ENCODE results near the gene BRF1. TPM values are rescaled to one million over a fixed set of nuclear protein-coding genes. Genes with fewer than 3 reads are reported as not detected.
"Not testable (repeated sequence)": the region's sequence is repeated elsewhere in the genome, so short reads cannot be mapped to it uniquely, and the experiment has no call there.

BRF1 gene
- total RNA-seq, 1 donor from 2014 or later = 17.7 TPM

DNA sequence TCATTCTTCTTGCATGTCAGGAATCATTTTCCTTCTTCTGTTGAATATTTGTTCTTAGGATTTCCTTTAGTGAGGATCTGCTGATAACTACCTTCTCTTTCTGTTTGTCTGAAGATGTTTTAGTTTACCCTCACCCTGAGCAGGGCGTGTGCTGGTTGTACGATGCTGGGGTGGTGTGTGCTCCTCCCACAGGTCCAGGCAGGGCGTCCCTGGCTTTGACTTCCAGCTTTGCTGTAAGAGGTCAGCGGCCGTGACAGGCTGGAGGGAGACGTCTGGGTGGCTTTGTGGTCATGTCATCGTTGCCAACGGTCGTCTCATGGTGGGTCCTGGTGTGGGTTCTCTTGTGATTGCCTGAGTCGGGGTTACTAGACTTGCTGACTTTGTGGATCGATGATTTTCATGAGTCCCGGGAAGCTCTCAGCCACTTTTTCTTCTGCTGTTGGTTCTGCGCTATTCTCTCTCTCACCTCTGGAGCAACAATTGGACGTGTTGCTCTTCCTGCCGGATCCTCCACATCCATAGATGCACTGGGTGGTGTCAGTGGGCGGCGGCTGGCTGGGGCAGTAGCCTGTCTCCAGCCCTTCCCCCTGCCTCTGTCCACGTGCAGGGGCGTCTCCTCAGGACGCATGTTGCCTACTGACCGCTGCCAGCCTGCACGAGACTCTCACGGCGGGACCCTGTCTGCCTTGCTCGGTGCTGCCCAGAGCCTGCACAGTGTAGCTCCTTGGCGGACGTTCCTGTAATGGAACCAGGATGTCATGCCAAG, 22.2 kb upstream of the BRF1 start:
- intact Hi-C loops (cut with DNase I) = no loop called here
- no peak for DNase-seq (ENCODE audit: low spot score)

DNA sequence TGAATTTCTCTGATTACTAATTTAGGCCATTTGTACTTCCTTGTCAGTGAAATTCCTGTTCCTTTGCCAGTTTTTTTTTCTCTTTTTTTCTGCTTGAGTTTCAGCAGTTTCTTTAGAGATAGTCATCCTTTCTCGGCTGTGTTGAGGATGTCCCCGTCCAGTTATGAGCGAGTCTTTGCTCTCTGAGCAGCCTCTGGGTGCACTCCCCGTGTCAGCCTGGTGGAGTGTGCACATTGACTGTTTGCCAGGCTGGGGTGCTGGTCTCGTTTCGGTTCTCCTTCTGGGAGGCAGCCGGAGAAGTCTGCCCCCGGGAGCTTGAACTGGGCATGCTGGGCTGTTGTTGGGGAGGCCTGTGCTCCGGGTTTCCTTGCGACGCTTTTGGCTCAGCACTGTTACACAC, 16.7 kb upstream of the BRF1 start:
- intact Hi-C loops (cut with DNase I) = loop anchor here (5.0 kb wide), 1 partner anchor 35 kb away; no protein-coding TSS in a partner anchor
- DNase-seq (ENCODE audit: low spot score) = no peak

- intact Hi-C loops (cut with DNase I) = loop anchor here (5.0 kb wide), 1 partner anchor 35 kb away; no protein-coding TSS in a partner anchor
- no peak for DNase-seq (ENCODE audit: low spot score)
These were observed 16.2 kb upstream of the BRF1 start for GRCh38 chr14:105316968-105317510.

DNA sequence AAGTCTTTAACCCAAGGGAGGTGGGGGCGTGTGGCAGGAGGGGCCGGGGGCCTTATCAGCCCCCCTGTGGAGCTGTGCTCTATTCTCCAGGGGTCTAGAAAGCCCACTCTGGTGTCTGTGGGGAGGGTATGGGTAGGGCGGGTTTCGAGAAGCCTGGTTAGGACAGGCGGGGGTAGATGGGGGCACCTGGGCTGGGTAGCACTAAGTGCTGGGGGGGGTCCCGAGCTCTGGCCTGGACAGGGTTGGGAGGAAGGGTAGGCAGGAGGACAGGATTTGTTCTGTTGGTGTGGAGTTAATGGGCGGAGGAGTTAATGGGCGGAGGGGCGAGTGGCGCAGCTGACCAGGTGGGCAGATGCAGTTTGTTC, 15.8 kb upstream of the BRF1 start:
- intact Hi-C loops (cut with DNase I) = loop anchor here (5.0 kb wide), 1 partner anchor 36 kb away; no protein-coding TSS in a partner anchor

DNA sequence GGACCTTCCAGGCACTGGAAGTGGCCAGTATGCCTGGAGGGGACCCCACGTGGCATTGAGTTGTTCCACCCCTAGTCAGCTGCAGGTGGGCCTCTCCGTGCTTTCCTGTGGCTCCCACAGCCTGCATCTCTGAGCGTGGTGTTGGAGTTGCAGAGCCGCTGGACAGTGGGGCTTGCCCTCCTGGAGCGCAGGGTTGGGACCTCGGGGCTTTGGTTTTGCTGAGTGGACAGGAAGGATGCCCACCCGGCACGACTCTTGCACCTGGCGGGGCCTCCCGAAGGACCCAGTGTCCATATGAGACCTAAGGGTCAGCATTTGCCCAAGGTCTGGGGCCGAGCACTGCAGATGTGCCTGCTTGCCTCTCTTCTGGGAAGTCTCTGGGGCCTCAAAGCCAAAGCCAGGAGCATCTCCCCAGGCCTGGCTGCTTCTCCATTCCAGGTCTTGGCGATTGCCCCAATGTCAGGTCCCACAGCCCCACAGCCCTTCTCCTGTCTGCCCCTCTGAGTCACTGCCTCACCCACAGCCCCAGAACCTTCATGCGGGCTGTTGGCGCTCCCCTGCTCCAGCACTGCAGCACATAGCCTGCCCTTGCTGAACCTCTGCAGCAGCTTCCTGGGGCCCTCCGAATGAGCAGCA, 15.3 kb upstream of the BRF1 start:
- intact Hi-C loops (cut with DNase I) = loop anchor here (5.0 kb wide), 1 partner anchor 36 kb away; no protein-coding TSS in a partner anchor
- DNase-seq (ENCODE audit: low spot score) = no peak

More for the DNA sequence above, 15.8 kb upstream of the BRF1 start:
- DNase-seq (ENCODE audit: low spot score) = no peak

GRCh38 chr14:105315211-105315721, 14.5 kb upstream of the BRF1 start:
- no peak for DNase-seq (ENCODE audit: low spot score)

DNA sequence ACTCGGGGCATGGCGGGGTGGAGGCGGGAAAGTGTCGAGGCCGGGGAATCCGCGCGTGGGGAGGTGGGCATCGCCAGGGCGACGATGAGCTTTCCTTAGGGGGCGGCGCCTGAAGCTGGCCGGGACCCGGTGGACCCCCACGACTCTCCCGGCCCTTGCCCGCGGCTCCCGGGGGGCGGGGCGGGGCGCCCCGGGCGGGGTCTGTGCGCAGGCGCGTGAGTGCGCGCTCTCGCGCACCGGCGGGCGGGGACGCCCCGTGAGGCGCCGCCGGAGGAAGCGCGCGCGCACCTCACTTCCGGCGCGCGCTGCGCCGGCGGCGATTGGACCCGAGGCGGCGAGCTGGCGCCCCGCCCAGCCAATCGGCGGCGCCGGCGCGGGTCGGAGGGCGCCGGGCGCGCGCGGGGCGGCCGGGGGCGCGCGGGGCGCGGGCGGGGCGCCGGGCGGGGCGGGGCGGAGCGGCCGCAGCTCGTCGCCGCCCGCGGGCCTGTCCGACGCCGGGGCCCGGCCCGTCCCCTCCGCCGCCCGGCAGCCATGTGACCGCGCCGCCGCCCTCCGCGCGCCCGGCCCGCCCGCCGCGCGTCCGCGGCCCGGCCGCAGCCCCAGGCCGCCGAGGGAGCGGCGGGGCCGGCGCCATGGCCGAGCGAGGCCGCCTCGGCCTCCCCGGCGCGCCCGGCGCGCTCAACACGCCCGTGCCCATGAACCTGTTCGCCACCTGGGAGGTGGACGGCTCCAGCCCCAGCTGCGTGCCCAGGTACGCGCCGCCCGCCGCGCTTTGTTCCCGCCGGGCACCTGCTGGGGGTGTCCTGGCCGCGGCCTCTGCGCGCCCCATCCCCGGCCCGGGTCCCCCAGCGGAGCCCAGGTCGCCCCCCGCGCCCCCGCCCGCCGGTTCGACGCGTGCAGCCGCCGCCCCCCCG, 13.7 kb upstream of the BRF1 start, which contains the start of gene PACS2:
Gene PACS2 (plus strand): TSS at position 462 of the 914 bp plus-strand sequence. CDS start 171 bp downstream, at position 633.
- intact Hi-C loops (cut with DNase I) = loop anchor here (5.0 kb wide), 1 partner anchor 38 kb away; no protein-coding TSS in a partner anchor
- DNase-seq (ENCODE audit: low spot score) = no peak

More at GRCh38 chr14:105315211-105315721, 14.5 kb upstream of the BRF1 start:
- intact Hi-C loops (cut with DNase I) = loop anchor here (5.0 kb wide), 1 partner anchor 37 kb away; no protein-coding TSS in a partner anchor

DNA sequence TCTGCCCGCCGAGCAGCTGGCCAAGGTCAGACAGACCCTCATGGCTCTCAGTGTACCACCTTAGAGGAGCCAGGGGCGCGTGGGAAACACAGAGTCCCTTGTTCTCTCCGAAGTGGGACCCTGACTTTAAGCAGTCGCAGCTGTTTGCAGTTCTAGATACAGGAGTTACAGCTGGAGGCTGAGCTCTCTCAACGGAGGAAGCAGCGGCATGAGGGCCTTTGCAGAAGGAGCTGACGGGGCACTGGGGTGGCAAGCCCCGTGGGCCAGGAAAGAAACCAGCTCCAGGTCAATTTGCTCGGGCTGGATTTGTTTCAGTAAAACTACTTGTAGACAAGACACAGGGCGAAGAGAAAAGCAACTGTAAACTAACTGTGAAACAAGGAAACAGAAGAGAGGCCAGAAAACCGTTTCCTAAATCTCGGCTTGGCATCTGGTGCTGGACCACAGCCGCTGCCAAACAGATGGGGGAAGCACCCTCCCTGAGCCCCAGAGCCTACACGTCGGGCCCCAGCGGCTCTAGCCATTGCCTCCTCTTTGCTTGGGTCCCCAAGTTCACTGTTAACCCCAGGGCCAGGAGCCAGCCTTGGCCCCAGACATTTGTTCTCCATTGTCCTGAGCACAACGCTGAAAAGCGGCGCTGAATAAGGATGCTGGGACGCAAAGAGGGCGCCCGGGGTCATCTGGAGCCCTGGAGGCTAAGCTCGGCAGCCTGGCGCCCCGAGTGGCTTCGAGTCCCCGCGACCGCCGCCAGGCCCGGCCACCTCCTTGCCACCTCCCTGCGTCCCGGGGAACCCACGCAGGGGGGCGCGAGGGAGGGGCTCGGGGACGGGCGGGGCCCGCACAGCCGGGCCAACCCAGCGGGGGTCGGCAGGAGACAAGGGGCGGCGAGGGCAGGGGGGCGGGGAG, 12.8 kb upstream of the BRF1 start:
- DNase-seq (ENCODE audit: low spot score) = no peak
- intact Hi-C loops (cut with DNase I) = no loop called here

GRCh38 chr14:105312973-105313372, 12.2 kb upstream of the BRF1 start:
- intact Hi-C loops (cut with DNase I) = no loop called here
- no peak for DNase-seq (ENCODE audit: low spot score)

DNA sequence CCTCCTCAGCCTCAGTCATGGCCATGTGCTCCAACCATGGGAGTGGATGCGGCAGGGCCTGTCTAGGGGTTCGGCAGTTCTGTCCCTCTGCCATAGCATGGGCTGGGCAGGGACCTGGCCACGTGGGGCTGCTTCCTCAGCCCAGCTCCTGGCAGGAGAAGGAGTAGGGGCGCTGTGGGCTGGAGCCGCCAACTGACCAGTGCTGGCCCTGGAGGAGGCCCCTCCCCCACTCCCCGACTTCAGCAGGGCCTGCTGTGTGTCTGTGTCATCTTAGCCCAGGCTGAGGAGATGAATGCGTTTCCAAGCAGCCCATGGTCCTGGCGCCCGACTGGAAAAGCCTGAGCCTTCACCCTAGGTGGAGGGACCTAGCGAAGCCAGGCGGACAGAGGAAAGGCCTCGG, 11.0 kb upstream of the BRF1 start:
- intact Hi-C loops (cut with DNase I) = no loop called here
- DNase-seq (ENCODE audit: low spot score) = no peak

DNA sequence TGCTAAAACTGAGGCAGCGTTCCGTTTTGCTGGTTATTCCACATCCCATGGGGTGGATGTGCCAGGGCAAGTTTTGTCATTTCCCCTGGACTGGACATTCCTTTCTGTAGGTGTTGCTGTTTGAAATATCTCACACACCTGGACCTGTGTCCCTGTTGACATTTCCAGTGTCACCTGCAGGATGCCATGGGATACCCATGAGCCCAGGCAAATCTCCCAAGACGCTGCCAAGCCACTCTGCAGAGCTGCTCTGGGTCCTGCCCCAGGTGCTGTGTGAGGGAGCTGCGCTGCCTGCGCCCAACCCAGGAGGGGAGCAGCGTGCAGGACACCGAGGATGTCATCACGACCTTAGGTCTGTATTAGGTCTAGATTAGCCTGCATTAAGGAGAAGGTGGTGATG, 8.6 kb upstream of the BRF1 start:
- no peak for DNase-seq (ENCODE audit: low spot score)
- intact Hi-C loops (cut with DNase I) = no loop called here

DNA sequence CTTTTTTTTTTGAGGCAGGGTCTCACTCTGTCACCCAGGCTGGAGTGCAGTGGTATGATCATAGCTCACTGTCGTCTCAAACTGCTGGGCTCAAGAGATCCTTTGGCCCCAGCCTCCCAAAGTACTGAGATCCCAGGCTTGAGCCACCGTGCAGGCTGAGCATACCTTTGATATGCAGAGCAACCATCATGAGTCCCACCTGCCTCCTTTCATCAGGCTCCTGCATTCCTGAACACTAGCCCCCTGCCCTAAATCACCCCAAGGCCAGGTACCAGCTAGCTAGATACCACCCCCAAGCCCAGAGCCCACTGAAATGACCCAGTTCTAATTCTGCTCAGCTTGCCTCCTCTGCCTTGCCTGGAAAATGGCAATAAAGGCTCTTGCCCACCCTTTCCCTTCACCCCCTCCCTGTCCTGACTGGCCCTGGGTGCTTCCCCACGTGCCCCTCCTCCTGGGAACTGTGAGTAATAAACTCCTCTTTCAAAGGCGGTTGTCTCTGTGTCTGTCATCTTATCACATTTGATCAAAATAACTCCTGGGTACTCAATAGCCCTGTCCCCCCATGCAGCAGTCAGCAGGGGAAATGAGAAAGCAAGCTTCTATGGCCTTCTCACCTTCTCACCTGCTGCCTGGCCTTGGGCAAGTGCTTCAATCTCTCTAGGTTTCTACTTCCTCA, 6.4 kb upstream of the BRF1 start:
- intact Hi-C loops (cut with DNase I) = no loop called here
- DNase-seq (ENCODE audit: low spot score) = no peak

GRCh38 chr14:105305791-105306190, 5.0 kb upstream of the BRF1 start:
- intact Hi-C loops (cut with DNase I) = no loop called here
- DNase-seq (ENCODE audit: low spot score) = no peak

- intact Hi-C loops (cut with DNase I) = no loop called here
- DNase-seq (ENCODE audit: low spot score) = no peak
These were observed 4.5 kb upstream of the BRF1 start for GRCh38 chr14:105305345-105305744.

DNA sequence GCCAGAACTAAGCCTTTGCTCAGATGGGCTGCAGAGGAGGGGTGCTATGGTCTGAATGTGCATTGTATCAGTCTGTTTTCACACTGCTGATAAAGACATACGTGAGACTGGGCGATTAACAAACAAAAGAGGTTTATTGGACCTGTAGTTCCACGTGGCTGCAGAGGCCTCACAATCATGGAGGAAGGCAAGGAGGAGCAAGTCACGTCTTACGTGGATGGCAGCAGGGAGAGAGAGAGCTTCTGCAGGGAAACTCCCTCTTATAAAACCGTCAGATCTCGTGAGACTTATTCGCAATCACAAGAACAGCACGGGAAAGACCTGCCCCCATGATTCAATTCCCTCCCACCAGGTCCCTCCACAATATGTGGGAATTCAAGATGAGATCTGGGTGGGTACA, 3.8 kb upstream of the BRF1 start:
- no peak for DNase-seq (ENCODE audit: low spot score)
- intact Hi-C loops (cut with DNase I) = no loop called here

DNA sequence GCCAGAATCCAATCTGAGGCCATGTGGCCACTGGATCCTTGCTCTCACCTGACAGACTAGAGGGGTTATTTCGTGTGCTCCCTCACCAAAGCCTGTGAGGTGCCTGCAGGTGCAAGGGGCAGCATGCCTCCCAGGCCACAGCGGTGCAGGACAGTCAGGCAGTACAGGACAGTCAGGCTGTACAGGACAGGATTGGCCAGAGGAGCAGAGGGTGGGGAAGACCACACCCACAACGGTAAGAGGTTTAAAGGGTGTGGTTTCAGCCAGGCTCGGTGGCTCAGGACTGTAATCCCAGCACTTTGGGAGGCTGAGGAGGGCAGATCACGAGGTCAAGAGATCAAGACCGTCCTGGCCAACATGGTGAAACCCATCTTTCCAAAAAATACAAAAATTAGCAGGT, 3.1 kb upstream of the BRF1 start:
- no peak for DNase-seq (ENCODE audit: low spot score)
- intact Hi-C loops (cut with DNase I) = no loop called here

DNA sequence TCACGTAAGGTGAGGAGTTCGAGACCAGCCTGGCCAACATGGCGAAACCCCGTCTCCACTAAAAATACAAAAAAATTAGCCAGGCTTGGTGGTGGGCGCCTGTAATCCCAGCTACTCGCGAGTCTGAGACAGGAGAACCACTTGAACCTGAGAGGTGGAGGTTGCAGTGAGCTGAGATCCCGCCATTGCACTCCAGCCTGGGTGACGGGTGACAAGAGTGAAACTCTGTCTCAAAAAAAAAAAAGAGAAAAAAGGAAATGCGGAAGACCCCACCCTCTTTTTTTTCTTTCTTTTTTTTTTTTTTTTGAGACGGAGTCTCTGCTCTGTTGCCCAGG, 1.1 kb upstream of the BRF1 start:
- intact Hi-C loops (cut with DNase I); DNase-seq (ENCODE audit: low spot score): not testable (repeated sequence)
